ENCODE measurements around the gene SH2D1A. TPM values are rescaled to one million over a fixed set of nuclear protein-coding genes. Genes with fewer than 3 reads are reported as not detected.
"Not testable (repeated sequence)": the region's sequence is repeated elsewhere in the genome, so short reads cannot be mapped to it uniquely, and the experiment has no call there.

The SH2D1A gene
- total RNA-seq, 1 donor from 2014 or later = 0.59 TPM

- no peak for DNase-seq
Observed at GRCh38 chrX:124354648-124355047, 8.3 kb downstream of the SH2D1A start.

GRCh38 chrX:124358800-124359383 lies 12.5 kb downstream of the SH2D1A start:
- DNase-seq = no peak

GRCh38 chrX:124362072-124362471 lies 15.7 kb downstream of the SH2D1A start:
- DNase-seq = no peak

GRCh38 chrX:124362761-124363160 lies 16.4 kb downstream of the SH2D1A start:
- no peak for DNase-seq

- no peak for DNase-seq
Observed at GRCh38 chrX:124369722-124370121, 23.4 kb downstream of the SH2D1A start.

- no peak for DNase-seq
Observed at GRCh38 chrX:124373348-124373747, 27.0 kb downstream of the SH2D1A start.

GRCh38 chrX:124378643-124379042 lies 32.3 kb downstream of the SH2D1A start:
- no peak for DNase-seq

- no peak for DNase-seq
Observed at GRCh38 chrX:124383354-124383753, 37.0 kb downstream of the SH2D1A start.

- no peak for DNase-seq
Observed at GRCh38 chrX:124386401-124386800, 40.0 kb downstream of the SH2D1A start.

GRCh38 chrX:124388562-124388961 lies 42.2 kb downstream of the SH2D1A start:
- DNase-seq = peak; percentile 7

- DNase-seq = no peak
Observed at GRCh38 chrX:124392794-124393193, 46.4 kb downstream of the SH2D1A start.

- no peak for DNase-seq
Observed at GRCh38 chrX:124393238-124393637, 46.9 kb downstream of the SH2D1A start.

- no peak for DNase-seq
Observed at GRCh38 chrX:124393659-124394058, 47.3 kb downstream of the SH2D1A start.

GRCh38 chrX:124395145-124395880 lies 49.0 kb downstream of the SH2D1A start:
- DNase-seq = no peak

GRCh38 chrX:124401696-124402095 lies 55.3 kb downstream of the SH2D1A start:
- DNase-seq = no peak

GRCh38 chrX:124405868-124406267 lies 59.5 kb downstream of the SH2D1A start:
- no peak for DNase-seq

- DNase-seq = peak; percentile 31
Observed at GRCh38 chrX:124406294-124407014, 60.1 kb downstream of the SH2D1A start.

- DNase-seq = no peak
Observed at GRCh38 chrX:124407226-124407625, 60.9 kb downstream of the SH2D1A start.

- DNase-seq = not testable (repeated sequence)
Observed at GRCh38 chrX:124408380-124408779, 62.0 kb downstream of the SH2D1A start.

GRCh38 chrX:124413244-124413643 lies 66.9 kb downstream of the SH2D1A start:
- no peak for DNase-seq

GRCh38 chrX:124414281-124414680 lies 67.9 kb downstream of the SH2D1A start:
- no peak for DNase-seq

GRCh38 chrX:124415115-124415800 lies 68.9 kb downstream of the SH2D1A start:
- DNase-seq = no peak

Data from skin of body (tissue), 2 donors.